ENCODE results near the gene WDFY3.

Gene WDFY3

GRCh38 chr4:84897516-84897915, 69.0 kb downstream of the WDFY3 start:
- no peak for TF ChIP-seq CTCF (IDR thresholded peaks at IDR 0.05; ENCODE audit: control extremely low read depth, extremely low read depth, low read depth, missing control alignments)
- POLR2A ChIA-PET = no interaction called here
- CTCF ChIA-PET = no interaction called here
- no peak for DNase-seq (ENCODE audit: extremely low spot score)

- TF ChIP-seq CTCF (IDR thresholded peaks at IDR 0.05; ENCODE audit: control extremely low read depth, extremely low read depth, low read depth, missing control alignments) = no peak
- ChIA-PET POLR2A (no interaction called here), CTCF (no interaction called here)
- no peak for DNase-seq (ENCODE audit: extremely low spot score)
Measured at GRCh38 chr4:84895283-84895682, 71.2 kb downstream of the WDFY3 start.

GRCh38 chr4:84894621-84895020, 71.9 kb downstream of the WDFY3 start:
- DNase-seq (ENCODE audit: extremely low spot score) = no peak
- ChIA-PET CTCF (interaction anchor here (1.0 kb wide), 1 partner anchor 18 kb away, joined by 4 read pairs; no protein-coding TSS in a partner anchor), POLR2A (no interaction called here)
- TF ChIP-seq CTCF (IDR thresholded peaks at IDR 0.05; ENCODE audit: control extremely low read depth, extremely low read depth, low read depth, missing control alignments) = no peak

GRCh38 chr4:84892950-84893349, 73.5 kb downstream of the WDFY3 start:
- ChIA-PET POLR2A (no interaction called here), CTCF (no interaction called here)
- TF ChIP-seq CTCF (IDR thresholded peaks at IDR 0.05; ENCODE audit: control extremely low read depth, extremely low read depth, low read depth, missing control alignments) = no peak
- no peak for DNase-seq (ENCODE audit: extremely low spot score)

- no peak for DNase-seq (ENCODE audit: extremely low spot score)
- POLR2A ChIA-PET = no interaction called here
- TF ChIP-seq CTCF (IDR thresholded peaks at IDR 0.05; ENCODE audit: control extremely low read depth, extremely low read depth, low read depth, missing control alignments) = no peak
- CTCF ChIA-PET = no interaction called here
Measured at GRCh38 chr4:84887824-84888223, 78.7 kb downstream of the WDFY3 start.

- no peak for DNase-seq (ENCODE audit: extremely low spot score)
- CTCF ChIA-PET = interaction anchor here (1.5 kb wide), 1 partner anchor 29 kb away, joined by 4 read pairs; no protein-coding TSS in a partner anchor
- POLR2A ChIA-PET = no interaction called here
- TF ChIP-seq CTCF (IDR thresholded peaks at IDR 0.05; ENCODE audit: control extremely low read depth, extremely low read depth, low read depth, missing control alignments) = no peak
Measured at GRCh38 chr4:84879651-84880200, 86.8 kb downstream of the WDFY3 start.
